HUES6 (cell line): ENCODE results near the gene AK2.
"Not testable (repeated sequence)": the region's sequence is repeated elsewhere in the genome, so short reads cannot be mapped to it uniquely, and the experiment has no call there.

Experiments used
- H3K27ac ChIP-seq: 2 replicates; pipeline ENCODE4 v1.7.0; 2013; ENCODE audit warnings: low read depth, mild to moderate bottlenecking, low read length, inconsistent platforms
- H3K27me3 ChIP-seq: 2 replicates; pipeline ENCODE4 v1.6.1; 2013; ENCODE audit warnings: low read length; ENCODE audit not compliant: control insufficient read depth, insufficient read depth
- H3K36me3 ChIP-seq: 2 replicates; pipeline ENCODE4 v1.6.1; 2013; ENCODE audit warnings: low read length; ENCODE audit not compliant: control insufficient read depth, insufficient read depth
- H3K4me1 ChIP-seq: 2 replicates; pipeline ENCODE4 v1.6.1; 2013; ENCODE audit warnings: low read length; ENCODE audit not compliant: control insufficient read depth, insufficient read depth
- H3K4me3 ChIP-seq: 2 replicates; pipeline ENCODE4 v1.5.1; 2013; ENCODE audit warnings: low read depth, low read length
- H3K9ac ChIP-seq: one replicate; pipeline ENCODE4 v1.6.1; 2013; ENCODE audit warnings: mild to moderate bottlenecking, low read length
- H3K9me3 ChIP-seq: 2 replicates; pipeline ENCODE4 v1.6.1; 2013; ENCODE audit warnings: low read depth, low read length; ENCODE audit not compliant: control insufficient read depth, insufficient read depth

AK2 gene

DNA sequence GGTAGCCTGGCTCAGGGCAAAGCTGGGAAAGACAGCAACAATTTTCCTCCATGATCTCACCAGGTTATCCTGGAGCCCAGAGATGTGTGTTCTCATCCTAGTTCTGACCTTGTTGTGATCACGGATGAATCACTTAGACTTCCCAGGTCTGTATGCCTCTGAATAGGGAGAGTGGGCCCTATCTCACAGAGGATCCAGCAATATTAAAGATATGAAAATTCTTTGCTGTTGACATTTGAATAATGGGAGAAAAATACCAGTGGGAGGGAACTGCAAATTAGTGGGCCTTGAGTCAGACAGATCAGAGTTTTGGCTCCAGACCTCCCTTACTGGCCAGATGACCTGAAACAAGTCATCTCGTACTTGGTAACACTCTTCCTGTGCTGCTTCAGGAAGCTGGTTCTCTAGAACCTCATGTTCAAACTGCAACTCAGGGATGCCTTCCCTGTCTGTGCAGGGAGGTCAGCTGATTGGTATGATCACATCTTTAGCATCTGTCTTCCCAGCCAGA, 39.2 kb downstream of the AK2 start:
- H3K27me3 ChIP-seq: no peaks in the 10 kb centered on the region
- peaks cover 10% of the 10 kb centered on the region for H3K4me1 ChIP-seq
- H3K9me3 ChIP-seq: no peaks in the 10 kb centered on the region
- no peak overlapping the region for H3K4me3 ChIP-seq
- H3K27ac ChIP-seq: no peak overlapping the region
- no peaks in the 10 kb centered on the region for H3K36me3 ChIP-seq
- no peak overlapping the region for H3K9ac ChIP-seq

DNA sequence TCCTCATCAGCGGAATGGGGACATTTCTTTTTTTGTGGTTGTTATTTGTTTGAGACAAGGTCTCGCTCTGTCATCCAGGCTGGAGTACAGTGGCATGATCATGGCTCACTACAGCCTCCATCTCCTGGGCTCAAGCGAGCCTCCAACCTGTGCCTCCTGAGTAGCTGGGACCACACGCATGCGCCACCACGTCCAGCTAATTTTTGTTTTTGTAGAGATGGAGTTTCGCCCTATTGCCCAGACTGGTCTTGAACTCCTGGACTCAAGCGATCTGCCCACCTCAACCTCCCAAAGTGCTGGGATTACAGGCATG, 43.4 kb downstream of the AK2 start:
- H3K4me3 ChIP-seq, H3K9ac ChIP-seq, H3K27ac ChIP-seq, H3K9me3 ChIP-seq, H3K36me3 ChIP-seq, H3K27me3 ChIP-seq: not testable (repeated sequence)
- H3K4me1 ChIP-seq: peaks cover 23% of the 10 kb centered on the region

- Histone ChIP-seq H3K9me3 (no peaks in the 10 kb centered on the region), H3K27ac (no peak overlapping the region), H3K4me1 (peaks cover 23% of the 10 kb centered on the region), H3K36me3 (no peaks in the 10 kb centered on the region), H3K4me3 (no peak overlapping the region), H3K9ac (no peak overlapping the region), H3K27me3 (no peaks in the 10 kb centered on the region)
Observed at GRCh38 chr1:32992489-32993323, 44.0 kb downstream of the AK2 start.

GRCh38 chr1:32991819-32992488, 44.7 kb downstream of the AK2 start:
- H3K27me3 ChIP-seq: no peaks in the 10 kb centered on the region
- H3K27ac ChIP-seq: no peak overlapping the region
- H3K4me3 ChIP-seq: no peak overlapping the region

DNA sequence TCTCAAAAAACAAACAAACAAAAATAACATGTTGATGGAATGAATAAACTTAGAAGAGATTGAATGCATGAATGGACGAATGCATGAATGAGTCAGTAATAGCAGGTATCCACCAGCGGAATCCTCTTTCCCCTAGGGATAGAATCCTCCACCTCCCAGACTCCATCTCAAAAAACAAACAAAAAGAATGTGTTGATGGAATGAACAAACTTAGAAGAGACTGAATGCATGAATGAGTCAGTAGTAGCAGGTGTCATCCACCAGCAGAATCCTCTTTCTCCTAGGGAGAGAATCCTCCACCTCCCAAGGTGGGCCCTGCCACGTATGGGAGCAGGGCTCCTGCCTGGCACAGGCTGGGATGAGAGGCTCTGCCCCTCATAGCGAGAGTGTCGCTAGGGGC, 45.3 kb downstream of the AK2 start:
- H3K9ac ChIP-seq: no peak overlapping the region

More at GRCh38 chr1:32991819-32992488, 44.7 kb downstream of the AK2 start:
- H3K36me3 ChIP-seq: no peaks in the 10 kb centered on the region
- H3K9ac ChIP-seq: no peak overlapping the region
- peaks cover 23% of the 10 kb centered on the region for H3K4me1 ChIP-seq
- no peaks in the 10 kb centered on the region for H3K9me3 ChIP-seq

DNA sequence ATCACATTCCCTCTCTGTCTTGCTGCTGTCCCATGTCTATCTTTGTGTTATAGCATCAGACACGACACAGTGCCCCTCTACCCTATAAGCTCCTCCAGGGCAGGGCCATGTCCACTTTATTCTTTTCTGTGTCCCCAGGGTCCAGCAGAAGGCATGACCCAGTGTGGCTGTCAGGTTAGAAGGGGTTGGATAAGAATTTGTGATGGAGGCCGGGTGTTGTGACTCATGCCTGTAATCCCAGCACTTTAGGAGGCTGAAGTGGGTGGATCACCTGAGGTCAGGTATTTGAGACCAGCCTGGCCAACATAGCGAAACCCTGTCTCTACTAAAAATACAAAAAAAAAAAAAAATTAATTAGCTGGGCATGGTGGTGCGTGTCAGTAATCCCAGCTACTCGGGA, 45.8 kb downstream of the AK2 start:
- no peak overlapping the region for H3K9ac ChIP-seq
- no peak overlapping the region for H3K27ac ChIP-seq
- H3K4me1 ChIP-seq: peaks cover 23% of the 10 kb centered on the region

More for the DNA sequence above, 45.3 kb downstream of the AK2 start:
- Histone ChIP-seq H3K4me1 (peaks cover 23% of the 10 kb centered on the region), H3K27me3 (no peaks in the 10 kb centered on the region), H3K9me3 (no peaks in the 10 kb centered on the region), H3K36me3 (no peaks in the 10 kb centered on the region), H3K27ac (no peak overlapping the region), H3K4me3 (no peak overlapping the region)

GRCh38 chr1:32989160-32990050, 47.3 kb downstream of the AK2 start:
- no peaks in the 10 kb centered on the region for H3K9me3 ChIP-seq
- no peak overlapping the region for H3K4me3 ChIP-seq
- peaks cover 29% of the 10 kb centered on the region for H3K4me1 ChIP-seq
- H3K27ac ChIP-seq: no peak overlapping the region
- no peaks in the 10 kb centered on the region for H3K27me3 ChIP-seq
- H3K36me3 ChIP-seq: no peaks in the 10 kb centered on the region
- no peak overlapping the region for H3K9ac ChIP-seq

More for the DNA sequence above, 45.8 kb downstream of the AK2 start:
- Histone ChIP-seq H3K36me3 (no peaks in the 10 kb centered on the region), H3K9me3 (no peaks in the 10 kb centered on the region), H3K27me3 (no peaks in the 10 kb centered on the region), H3K4me3 (no peak overlapping the region)

DNA sequence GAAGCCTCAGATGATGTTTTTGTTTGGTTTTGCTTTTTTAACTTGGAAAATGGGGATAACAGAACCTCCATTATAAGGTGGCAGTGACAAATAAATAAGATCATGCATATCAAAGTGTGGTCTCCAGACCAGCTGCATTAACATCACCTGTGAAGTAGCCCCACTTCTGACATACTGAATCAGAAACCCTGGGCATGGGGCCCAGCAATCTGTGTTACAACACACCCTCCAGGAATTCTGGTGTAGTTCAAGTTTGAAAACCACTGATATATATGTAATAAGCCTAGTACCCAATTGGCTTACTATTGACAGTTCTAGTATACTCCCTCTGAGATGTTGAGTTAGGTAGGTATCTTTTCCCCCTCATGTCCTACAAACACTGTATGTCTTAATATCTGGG, 48.0 kb downstream of the AK2 start:
- no peak overlapping the region for H3K9ac ChIP-seq
- H3K27me3 ChIP-seq: no peaks in the 10 kb centered on the region
- peaks cover 34% of the 10 kb centered on the region for H3K4me1 ChIP-seq
- H3K9me3 ChIP-seq: no peaks in the 10 kb centered on the region
- no peak overlapping the region for H3K27ac ChIP-seq
- no peak overlapping the region for H3K4me3 ChIP-seq
- H3K36me3 ChIP-seq: no peaks in the 10 kb centered on the region

DNA sequence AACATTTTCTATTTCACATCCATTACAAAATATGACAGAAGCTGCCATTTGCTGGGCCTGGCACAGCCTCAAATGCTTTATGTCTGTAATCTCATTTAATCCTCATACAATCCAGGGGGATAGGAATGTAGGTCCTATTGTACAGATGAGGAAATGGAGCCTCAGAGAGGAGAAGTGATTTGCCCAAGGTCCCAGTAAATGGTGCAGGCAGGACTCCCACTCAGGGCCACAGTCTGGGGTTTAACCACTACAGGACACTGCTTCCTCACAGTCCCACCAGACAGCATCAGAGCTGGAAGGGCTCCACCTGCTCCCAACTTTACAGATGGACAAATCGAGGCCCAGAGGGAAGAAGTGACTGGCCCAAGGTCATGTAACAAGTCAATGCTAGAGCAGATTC, 51.5 kb downstream of the AK2 start:
- Histone ChIP-seq H3K4me3 (no peak overlapping the region), H3K9me3 (no peaks in the 10 kb centered on the region), H3K27me3 (no peaks in the 10 kb centered on the region), H3K4me1 (peaks cover 32% of the 10 kb centered on the region), H3K36me3 (no peaks in the 10 kb centered on the region), H3K27ac (no peak overlapping the region), H3K9ac (no peak overlapping the region)

- Histone ChIP-seq H3K9ac (no peak overlapping the region), H3K4me1 (peaks cover 36% of the 10 kb centered on the region)
Observed at GRCh38 chr1:32984455-32985171, 52.1 kb downstream of the AK2 start.

More at GRCh38 chr1:32984455-32985171, 52.1 kb downstream of the AK2 start:
- Histone ChIP-seq H3K27ac (no peak overlapping the region), H3K36me3 (no peaks in the 10 kb centered on the region), H3K27me3 (no peaks in the 10 kb centered on the region), H3K4me3 (no peak overlapping the region), H3K9me3 (no peaks in the 10 kb centered on the region)
